Ammon's horn (tissue), 1 donor: ENCODE measurements around the gene TRPT1.
"Not testable (repeated sequence)": the region's sequence is repeated elsewhere in the genome, so short reads cannot be mapped to it uniquely, and the experiment has no call there.

ENCODE experiments used
- DNase-seq: peaks from one replicate; pipeline ENCODE4 v3.0.0-alpha.2; 2016; ENCODE audit warnings: low spot score

TRPT1 gene

GRCh38 chr11:64258946-64259532 lies 33.1 kb upstream of the TRPT1 start:
- DNase-seq, result no peak

- no peak for DNase-seq
Observed at GRCh38 chr11:64258356-64258755, 32.4 kb upstream of the TRPT1 start.

- DNase-seq, result no peak
Observed at GRCh38 chr11:64256300-64256699, 30.3 kb upstream of the TRPT1 start.

GRCh38 chr11:64255135-64256128 lies 29.4 kb upstream of the TRPT1 start:
- no peak for DNase-seq

- no peak for DNase-seq
Observed at GRCh38 chr11:64254326-64254725, 28.3 kb upstream of the TRPT1 start.

- peak; percentile 64 for DNase-seq
Observed at GRCh38 chr11:64253481-64253880, 27.5 kb upstream of the TRPT1 start.

- no peak for DNase-seq
Observed at GRCh38 chr11:64253043-64253442, 27.1 kb upstream of the TRPT1 start.

- DNase-seq, result peak; percentile 34
Observed at GRCh38 chr11:64252003-64252872, 26.3 kb upstream of the TRPT1 start.

GRCh38 chr11:64251753-64252002 lies 25.7 kb upstream of the TRPT1 start:
- DNase-seq, result no peak

GRCh38 chr11:64251016-64251752 lies 25.2 kb upstream of the TRPT1 start, which contains the start of gene PLCB3:
Gene PLCB3, plus strand, starts transcription at chr11:64251530. Its CDS starts 120 bp downstream, at chr11:64251650.
- peak; percentile 38 for DNase-seq

GRCh38 chr11:64250415-64251015 lies 24.5 kb upstream of the TRPT1 start:
- DNase-seq, result no peak

GRCh38 chr11:64249563-64250414 lies 23.8 kb upstream of the TRPT1 start:
- no peak for DNase-seq

- DNase-seq, result no peak
Observed at GRCh38 chr11:64249038-64249437, 23.1 kb upstream of the TRPT1 start.

- DNase-seq, result no peak
Observed at GRCh38 chr11:64248578-64248977, 22.6 kb upstream of the TRPT1 start.

GRCh38 chr11:64247729-64248531 lies 21.9 kb upstream of the TRPT1 start:
- no peak for DNase-seq

- peak; percentile 88 for DNase-seq
Observed at GRCh38 chr11:64246871-64247728, 21.1 kb upstream of the TRPT1 start, which contains the start of gene PPP1R14B. Gene PPP1R14B, minus strand, starts transcription at chr11:64246943. Its CDS starts 270 bp downstream, at chr11:64246673.

GRCh38 chr11:64246621-64246870 lies 20.6 kb upstream of the TRPT1 start:
- not testable (repeated sequence) for DNase-seq

GRCh38 chr11:64245797-64246620 lies 20.0 kb upstream of the TRPT1 start:
- no peak for DNase-seq
